ENCODE data around the gene RUNX1. TPM values are rescaled to one million over a fixed set of nuclear protein-coding genes. Genes with fewer than 3 reads are reported as not detected.

The RUNX1 gene
- total and polyA plus RNA-seq, 10 of the 15 experiments (the other 5 are each of a cell fraction or from before 2014, with no cell fraction given), result 0.90 to 15.2 (median 4.1) TPM

GRCh38 chr21:34861258-34861657 is 187.8 kb downstream of the RUNX1 start:
- no peak overlapping the region for H2AFZ ChIP-seq (ENCODE audit: control insufficient read depth, low read depth, low read length)
- H3K4me1 ChIP-seq (ENCODE audit: control insufficient read depth, insufficient read depth, low read length), result peaks cover 24% of the 10 kb centered on the region
- FAIRE-seq (no peak), ATAC-seq (no peak), DNase-seq (ENCODE audit: low read depth, low spot score) (no peak)
- H3K9ac ChIP-seq (ENCODE audit: control insufficient read depth, insufficient read depth, low read length), result no peak overlapping the region
- no peak overlapping the region for H3K27ac ChIP-seq (ENCODE audit: control insufficient read depth, insufficient read depth)
- no peaks in the 10 kb centered on the region for H3K9me3 ChIP-seq (replicated peaks; ENCODE audit: control insufficient read depth, insufficient read depth, low read length)
- H3K4me2 ChIP-seq (ENCODE audit: control insufficient read depth, insufficient read depth), result no peak overlapping the region
- no peaks in the 10 kb centered on the region for H4K20me1 ChIP-seq (ENCODE audit: control insufficient read depth, insufficient read depth)
- 100% methylated on average over 4 of the region's 4 CpGs for WGBS (ENCODE audit: insufficient coverage, insufficient replicate concordance, low lambda C conversion rate, missing lambda C conversion rate)
- no peak overlapping the region for H3K4me3 ChIP-seq
- in situ Hi-C loops (cut with MboI) (loop anchor here (10.0 to 25.0 kb wide), 3 partner anchors 64 to 1599 kb away; partner anchors contain the start of gene IL10RB), intact Hi-C loops (cut with micrococcal nuclease; ENCODE audit: unreplicated experiment) (no loop called here)
- no peaks in the 10 kb centered on the region for H3K79me2 ChIP-seq (ENCODE audit: control insufficient read depth, insufficient read depth, low read length)
- CTCF ChIA-PET, result no interaction called here
- POLR2A ChIA-PET, result no interaction called here
- no peaks in the 10 kb centered on the region; a peak in 1 of 4 replicates for H3K36me3 ChIP-seq (ENCODE audit: control insufficient read depth in 2 of 2, insufficient read depth in 2 of 2, low read length in 1 of 2)
- TF ChIP-seq ZBTB40 (IDR thresholded peaks at IDR 0.05; ENCODE audit: borderline replicate concordance) (no peak), BHLHE40 (IDR thresholded peaks at IDR 0.05; ENCODE audit: borderline replicate concordance in 1 of 2, low read depth in 2 of 2, low read length in 1 of 2) (no peak), CBX3 (IDR thresholded peaks at IDR 0.05; ENCODE audit: borderline replicate concordance, low read depth) (no peak), GATAD2B (conservative IDR thresholded peaks at IDR 0.05; ENCODE audit: low read depth) (no peak), KLF5 (IDR thresholded peaks at IDR 0.05; ENCODE audit: partially characterized antibody) (no peak), ZNF592 (IDR thresholded peaks at IDR 0.05) (no peak), REST (IDR thresholded peaks at IDR 0.05; ENCODE audit: low read depth, low read length) (no peak), NFXL1 (IDR thresholded peaks at IDR 0.05; ENCODE audit: borderline replicate concordance) (no peak), BCL3 (IDR thresholded peaks at IDR 0.05; ENCODE audit: borderline replicate concordance, insufficient read depth, low read depth, low read length, poor library complexity, severe bottlenecking) (no peak)
- BruUV-seq (replicated peaks), result no TSS peak
- SMC1A ChIA-PET (ENCODE audit: uncharacterized antibody, unreplicated experiment), result no interaction called here
- RAD21 ChIA-PET (ENCODE audit: unreplicated experiment), result no interaction called here
- H3K27me3 ChIP-seq (replicated peaks in 1 of 2; ENCODE audit: control insufficient read depth in 2 of 2, insufficient read depth in 2 of 2, low read length in 1 of 2), result no peaks in the 10 kb centered on the region; a peak in 1 of 4 replicates

Data from GM12878 (cell line).